ENCODE data around the gene KCNJ9.

KCNJ9 gene

GRCh38 chr1:160093624-160094290, 12.4 kb downstream of the KCNJ9 start:
- TF ChIP-seq CTCF (IDR thresholded peaks at IDR 0.05): no peak
- no peak for DNase-seq (ENCODE audit: low spot score)
- Histone ChIP-seq H3K4me3 (no peak overlapping the region), H3K27ac (no peak overlapping the region)

- H3K4me3 ChIP-seq: no peak overlapping the region
- DNase-seq (ENCODE audit: low spot score): no peak
- H3K27ac ChIP-seq: no peak overlapping the region
- TF ChIP-seq CTCF (IDR thresholded peaks at IDR 0.05): no peak
Measured at GRCh38 chr1:160094291-160094625, 12.9 kb downstream of the KCNJ9 start.

GRCh38 chr1:160094806-160095205, 13.5 kb downstream of the KCNJ9 start:
- no peak for DNase-seq (ENCODE audit: low spot score)
- no peak overlapping the region for H3K4me3 ChIP-seq
- H3K27ac ChIP-seq: no peak overlapping the region
- TF ChIP-seq CTCF (IDR thresholded peaks at IDR 0.05): no peak

- Histone ChIP-seq H3K27ac (peak overlapping the region; percentile 93 to 98), H3K4me3 (no peak overlapping the region)
- TF ChIP-seq CTCF (IDR thresholded peaks at IDR 0.05): no peak
- no peak for DNase-seq (ENCODE audit: low spot score)
Measured at GRCh38 chr1:160095382-160096105, 14.2 kb downstream of the KCNJ9 start.

GRCh38 chr1:160096274-160097116, 15.2 kb downstream of the KCNJ9 start:
- peak overlapping the region; percentile 95 for H3K4me3 ChIP-seq
- H3K27ac ChIP-seq: peak overlapping the region; percentile 93 to 98
- TF ChIP-seq CTCF (IDR thresholded peaks at IDR 0.05): no peak
- no peak for DNase-seq (ENCODE audit: low spot score)

GRCh38 chr1:160097151-160097910, 16.0 kb downstream of the KCNJ9 start:
- Histone ChIP-seq H3K4me3 (peak overlapping the region; percentile 95), H3K27ac (peak overlapping the region; percentile 93 to 98)
- DNase-seq (ENCODE audit: low spot score): no peak
- no peak for TF ChIP-seq CTCF (IDR thresholded peaks at IDR 0.05)
